IMR-90 (cell line): Measurements from ENCODE around the gene TBC1D10A. TPM values are rescaled to one million over a fixed set of nuclear protein-coding genes. Genes with fewer than 3 reads are reported as not detected.

Experiments used
- ATAC-seq: fragments of 200-7000 bp; cut with Tn5 transposase; 2 replicates; pipeline ENCODE4 v1.9.1; 2020; ENCODE audit warnings: low read depth, mild to moderate bottlenecking, moderate library complexity
- BruUV-seq: library from RNA; stranded (reverse); fragments of 400-500 nt; replicated peaks from 2 replicates; lab custom pipeline; 2021; lab: Mats Ljungman, UMichigan
- CTCF ChIA-PET: fragments of 300-600 bp; formaldehyde crosslinking; extraction: SDS; loops from one replicate; lab custom pipeline; 2021; ENCODE audit warnings: antibody characterized with exemption; lab: Yijun Ruan, JAX
- POLR2A ChIA-PET: fragments of 300-600 bp; sonication (Branson Sonifier 250); formaldehyde crosslinking; loops from one replicate; lab custom pipeline; 2022; ENCODE audit warnings: antibody characterized with exemption; ENCODE audit not compliant: unreplicated experiment; lab: Charles Lee
- DNase-seq: peaks from one replicate; pipeline ENCODE4 v3.0.0; 2013
- H2AFZ ChIP-seq: replicated peaks from 2 replicates; pipeline ENCODE3; 2013; ENCODE audit warnings: low read length, mild to moderate bottlenecking; ENCODE audit not compliant: poor library complexity
- H2AK5ac ChIP-seq: 2 replicates; pipeline ENCODE4 v1.6.1; 2013; ENCODE audit warnings: low read depth, low read length, inconsistent platforms
- H2AK9ac ChIP-seq: replicated peaks from 2 replicates; pipeline ENCODE3; 2013; ENCODE audit warnings: mild to moderate bottlenecking, low read depth, low read length, moderate library complexity; ENCODE audit not compliant: poor library complexity
- H2BK120ac ChIP-seq: 2 replicates; pipeline ENCODE4 v1.6.1; 2013; ENCODE audit warnings: low read depth, low read length, inconsistent platforms
- H2BK15ac ChIP-seq: 3 replicates; pipeline ENCODE4 v1.6.1; 2013; ENCODE audit warnings: low read depth, low read length, inconsistent platforms
- H2BK20ac ChIP-seq: 2 replicates; pipeline ENCODE4 v1.6.1; 2013; ENCODE audit warnings: low read depth, mild to moderate bottlenecking, inconsistent platforms, low read length, moderate library complexity
- H2BK5ac ChIP-seq: 2 replicates; pipeline ENCODE4 v1.6.1; 2013; ENCODE audit warnings: mild to moderate bottlenecking, low read depth, low read length, inconsistent platforms; ENCODE audit not compliant: poor library complexity, severe bottlenecking
- H3K14ac ChIP-seq: replicated peaks from 2 replicates; pipeline ENCODE4 v1.6.1; 2013; ENCODE audit warnings: low read depth, low read length, inconsistent platforms
- H3K18ac ChIP-seq: 2 replicates; pipeline ENCODE4 v1.6.1; 2013; ENCODE audit warnings: low read depth, low read length, control low read depth
- H3K23ac ChIP-seq: 2 replicates; pipeline ENCODE4 v1.6.1; 2013; ENCODE audit warnings: low read depth, low read length, inconsistent platforms
- H3K27ac ChIP-seq: 2 replicates; pipeline ENCODE4 v1.5.1; 2013; ENCODE audit warnings: mild to moderate bottlenecking, control low read depth, low read length; ENCODE audit not compliant: insufficient read depth
- H3K27me3 ChIP-seq: 2 replicates; pipeline ENCODE4 v1.6.1; 2013; ENCODE audit warnings: low read length; ENCODE audit not compliant: control insufficient read depth, insufficient read depth
- H3K36me3 ChIP-seq: 2 replicates; pipeline ENCODE4 v1.6.1; 2013; ENCODE audit warnings: low read length, mixed read lengths; ENCODE audit not compliant: control insufficient read depth, insufficient read depth
- H3K4ac ChIP-seq: 2 replicates; pipeline ENCODE4 v1.6.1; 2013; ENCODE audit warnings: low read depth, low read length, inconsistent platforms
- H3K4me1 ChIP-seq: 2 replicates; pipeline ENCODE4 v1.6.1; 2013; ENCODE audit warnings: low read length, mixed read lengths; ENCODE audit not compliant: control insufficient read depth, insufficient read depth
- H3K4me2 ChIP-seq: 2 replicates; pipeline ENCODE4 v1.6.1; 2013; ENCODE audit warnings: low read depth, mild to moderate bottlenecking, control low read depth, low read length, moderate library complexity
- H3K4me3 ChIP-seq: 2 replicates; pipeline ENCODE4 v1.5.1; 2013; ENCODE audit warnings: low read depth, mild to moderate bottlenecking, control low read depth, low read length, moderate library complexity; ENCODE audit not compliant: insufficient read depth
- H3K56ac ChIP-seq: 2 replicates; pipeline ENCODE4 v1.6.1; 2013; ENCODE audit warnings: low read length, inconsistent platforms; ENCODE audit not compliant: insufficient read depth; ENCODE audit errors: extremely low read depth
- H3K79me1 ChIP-seq, 2 experiments: 2 replicates each; pipeline ENCODE4 v1.6.1; 2013; ENCODE audit warnings: low read length in 2 of 2, inconsistent platforms in 1 of 2, low read depth in 1 of 2
- H3K9ac ChIP-seq: 2 replicates; pipeline ENCODE4 v1.6.1; 2013; ENCODE audit warnings: low read depth, low read length, control low read depth
- H3K9me1 ChIP-seq: 2 replicates; pipeline ENCODE4 v1.6.1; 2013; ENCODE audit warnings: low read length, inconsistent platforms; ENCODE audit not compliant: insufficient read depth
- H3K9me3 ChIP-seq: 2 replicates; pipeline ENCODE4 v1.6.1; 2013; ENCODE audit warnings: low read length; ENCODE audit not compliant: control insufficient read depth, insufficient read depth
- H4K20me1 ChIP-seq: 2 replicates; pipeline ENCODE4 v1.6.1; 2013; ENCODE audit warnings: low read length, inconsistent platforms; ENCODE audit not compliant: insufficient read depth
- H4K5ac ChIP-seq: 2 replicates; pipeline ENCODE4 v1.6.1; 2013; ENCODE audit warnings: mild to moderate bottlenecking, low read depth, low read length, control low read depth
- H4K8ac ChIP-seq, 2 experiments: 2 replicates each; pipeline ENCODE4 v1.6.1; 2013; ENCODE audit warnings: low read depth in 2 of 2, low read length in 2 of 2, control low read depth in 1 of 2, inconsistent platforms in 1 of 2
- H4K91ac ChIP-seq: 2 replicates; pipeline ENCODE4 v1.6.1; 2013; ENCODE audit warnings: low read depth, low read length, inconsistent platforms; ENCODE audit not compliant: insufficient read depth
- BHLHE40 ChIP-seq: fragments of 150-350 bp; IDR thresholded peaks from 2 replicates; pipeline ENCODE4 v1.6.1; 2016; ENCODE audit warnings: mild to moderate bottlenecking, low read depth, low read length
- CEBPB ChIP-seq: IDR thresholded peaks from 2 replicates; pipeline ENCODE4 v1.6.1; 2012; ENCODE audit warnings: low read depth, low read length, improper control_type of control experiment
- FOS ChIP-seq: fragments of 150-350 bp; IDR thresholded peaks from 2 replicates; pipeline ENCODE4 v1.6.1; 2016; ENCODE audit warnings: low read depth, low read length
- MAFK ChIP-seq: IDR thresholded peaks from 2 replicates; pipeline ENCODE4 v1.6.1; 2012; ENCODE audit warnings: low read depth, low read length, improper control_type of control experiment
- MAZ ChIP-seq: IDR thresholded peaks from 2 replicates; pipeline ENCODE4 v1.6.1; 2012; ENCODE audit warnings: low read depth, mild to moderate bottlenecking, low read length, improper control_type of control experiment, moderate library complexity, borderline replicate concordance
- MXI1 ChIP-seq: IDR thresholded peaks from 2 replicates; pipeline ENCODE4 v1.6.1; 2012; ENCODE audit warnings: low read depth, mild to moderate bottlenecking, low read length, moderate library complexity, borderline replicate concordance
- NFE2L2 ChIP-seq: fragments of 150-350 bp; IDR thresholded peaks from 2 replicates; pipeline ENCODE4 v1.6.1; 2016; ENCODE audit warnings: low read depth, mild to moderate bottlenecking, low read length
- POLR2A ChIP-seq: IDR thresholded peaks from 2 replicates; pipeline ENCODE4 v1.6.1; 2012; ENCODE audit warnings: mild to moderate bottlenecking, low read depth, low read length
- RCOR1 ChIP-seq: IDR thresholded peaks from 2 replicates; pipeline ENCODE4 v1.6.1; 2012; ENCODE audit warnings: mild to moderate bottlenecking, low read length, improper control_type of control experiment; ENCODE audit not compliant: insufficient replicate concordance
- SMC3 ChIP-seq: fragments of 150-350 bp; IDR thresholded peaks from 2 replicates; pipeline ENCODE4 v1.6.1; 2016; ENCODE audit warnings: low read depth, mild to moderate bottlenecking, antibody characterized with exemption, low read length, moderate library complexity
- WGBS, 2 experiments: methylation state at CpG; one replicate each; pipeline versions ENCODE4 v1.1.5 to v1.1.7; 2013; ENCODE audit warnings: missing lambda C conversion rate in 2 of 2; ENCODE audit not compliant: insufficient read length in 1 of 2; ENCODE audit errors: extremely low coverage in 2 of 2; 5-methylcytosine and 5-hydroxymethylcytosine counted together
- dilution Hi-C: fragments of 300-500 bp; cut with HindIII; formaldehyde crosslinking; loops from one replicate; pipeline ENCODE4 v1.14.3; 2018; ENCODE audit warnings: low sequenced_read_pairs; ENCODE audit not compliant: unreplicated experiment
- in situ Hi-C: fragments of 300-500 bp; cut with MboI; formaldehyde crosslinking; loops from 3 replicates; pipeline ENCODE4 v1.14.3; 2019; ENCODE audit warnings: low sequenced_read_pairs, inconsistent platforms, mixed read lengths
- intact Hi-C: fragments of 100-400 bp; cut with micrococcal nuclease; formaldehyde crosslinking; loops from 2 replicates; pipeline ENCODE4 v1.10.0; 2022
- polyA plus RNA-seq, 3 experiments: library from polyadenylated mRNA; depleted of rRNA; stranded (reverse); fragments of >200 nt; gene quantifications; 2 replicates each; pipeline ENCODE4 v1.2.3, GENCODE V29; 2012; ENCODE audit warnings: low replicate concordance in 1 of 3
- total RNA-seq: library from RNA; depleted of rRNA; stranded (reverse); fragments of >200 nt; gene quantifications from 2 replicates; pipeline ENCODE4 v1.2.3, GENCODE V29; 2012

The TBC1D10A gene
- total and polyA plus RNA-seq, 2 of the 4 experiments (the other 2 are of a cell fraction): 16.3 to 33.1 TPM

DNA sequence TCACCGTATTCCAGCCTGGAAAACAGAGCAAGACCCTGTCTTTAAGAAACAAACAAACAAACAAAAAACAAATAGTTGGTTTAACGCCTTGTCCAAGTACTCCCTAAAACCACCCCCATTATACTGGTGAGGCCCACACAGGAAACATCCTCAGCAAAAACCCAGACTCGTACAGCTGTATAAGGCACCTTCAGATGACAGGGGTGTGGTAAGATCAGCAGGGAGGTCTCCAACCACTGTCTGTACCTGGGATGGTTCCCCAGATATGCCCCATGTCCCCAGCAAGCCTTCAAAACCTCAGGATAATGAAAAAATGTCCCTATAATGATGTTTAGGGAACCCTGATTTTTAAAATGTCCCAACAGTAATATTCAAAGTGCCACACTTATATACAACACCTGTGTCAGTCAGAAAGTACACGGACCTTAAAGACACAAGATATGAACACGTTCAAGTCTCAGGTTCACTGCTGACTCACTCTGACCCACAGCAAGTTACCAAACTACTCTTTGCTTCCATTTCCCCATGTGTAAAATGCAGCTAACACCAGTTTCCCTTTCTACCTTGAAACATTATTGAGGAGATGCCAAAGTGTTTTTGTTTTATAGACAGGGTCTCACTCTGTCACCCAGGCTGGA, 20.6 kb upstream of the TBC1D10A start:
- TF ChIP-seq POLR2A (no peak), FOS (no peak), RCOR1 (no peak), MAFK (no peak), MAZ (no peak), MXI1 (no peak), BHLHE40 (no peak), NFE2L2 (no peak), CEBPB (no peak), SMC3 (no peak)
- H3K14ac ChIP-seq: no peak overlapping the region
- WGBS, 2 experiments: 82% methylated on average over 3 of the region's 5 CpGs; no CpG with 5 or more reads in 1 of the 2 experiments

More for the DNA sequence above, 20.6 kb upstream of the TBC1D10A start:
- Histone ChIP-seq H2BK120ac (no peak overlapping the region), H3K36me3 (peaks cover 67% of the 10 kb centered on the region), H4K8ac (no peak overlapping the region), H3K9ac (no peak overlapping the region), H3K4me3 (no peak overlapping the region), H2AK9ac (no peak overlapping the region), H4K91ac (no peak overlapping the region), H3K27me3 (no peaks in the 10 kb centered on the region), H3K79me1 (peaks cover 22 to 67% of the 10 kb centered on the region in 2 experiments), H3K4me2 (no peak overlapping the region), H3K23ac (no peak overlapping the region), H2BK5ac (no peak overlapping the region), H3K27ac (no peak overlapping the region), H3K18ac (no peak overlapping the region), H4K5ac (no peak overlapping the region), H3K9me3 (no peaks in the 10 kb centered on the region), H3K56ac (no peak overlapping the region), H3K4me1 (0 out of 2 replicates have a peak, but pooled peaks cover 2% of the 10 kb centered on the region), H4K20me1 (peaks cover 26% of the 10 kb centered on the region), H2BK15ac (no peak overlapping the region), H2AFZ (no peak overlapping the region), H2BK20ac (no peak overlapping the region), H2AK5ac (no peak overlapping the region), H3K9me1 (no peaks in the 10 kb centered on the region), H3K4ac (no peak overlapping the region)
- intact Hi-C loops (no loop called here), dilution Hi-C loops (no loop called here), in situ Hi-C loops (no loop called here)
- POLR2A ChIA-PET: no interaction called here
- BruUV-seq: no TSS peak
- ATAC-seq (no peak), DNase-seq (no peak)
- CTCF ChIA-PET: no interaction called here
